SK-N-SH (cell line): ENCODE data around the gene KDSR.

Experiments
- CHD2 ChIP-seq: fragments of 150-350 bp; IDR thresholded peaks from 2 replicates; pipeline ENCODE4 v1.6.1; 2018; ENCODE audit warnings: low read length; ENCODE audit not compliant: partially characterized antibody
- EZH2phosphoT487 ChIP-seq: fragments of 200-600 bp; sonication (generic); IDR thresholded peaks from 2 replicates; pipeline ENCODE4 v1.6.1; 2017; ENCODE audit warnings: low read depth, mixed run types, mild to moderate bottlenecking, antibody characterized with exemption, moderate library complexity, borderline replicate concordance
- GABPA ChIP-seq: IDR thresholded peaks from 2 replicates; pipeline ENCODE4 v1.4.0; 2012; ENCODE audit warnings: low read depth, mild to moderate bottlenecking
- MEF2A ChIP-seq: IDR thresholded peaks from 2 replicates; pipeline ENCODE4 v1.4.0; 2012; ENCODE audit warnings: low read depth, borderline replicate concordance
- POLR2AphosphoS5 ChIP-seq: IDR thresholded peaks from 2 replicates; pipeline ENCODE4 v1.6.1; 2012; ENCODE audit warnings: low read depth, low read length
- RXRA ChIP-seq: IDR thresholded peaks from 2 replicates; pipeline ENCODE4 v1.4.0; 2012; ENCODE audit warnings: low read depth, mild to moderate bottlenecking, borderline replicate concordance
- TAF1 ChIP-seq: IDR thresholded peaks from 2 replicates; pipeline ENCODE4 v1.6.1; 2012; ENCODE audit warnings: low read depth, mild to moderate bottlenecking, low read length, moderate library complexity, borderline replicate concordance
- TF ChIP-seq, protein P1 (sequence below): fragments of 200-600 bp; sonication (generic); IDR thresholded peaks from 2 replicates; pipeline ENCODE4 v1.6.1; 2017; ENCODE audit warnings: antibody characterized with exemption, mild to moderate bottlenecking, moderate library complexity
- TF ChIP-seq, protein P2 (sequence below): IDR thresholded peaks from 2 replicates; pipeline ENCODE4; 2012

DNA sequence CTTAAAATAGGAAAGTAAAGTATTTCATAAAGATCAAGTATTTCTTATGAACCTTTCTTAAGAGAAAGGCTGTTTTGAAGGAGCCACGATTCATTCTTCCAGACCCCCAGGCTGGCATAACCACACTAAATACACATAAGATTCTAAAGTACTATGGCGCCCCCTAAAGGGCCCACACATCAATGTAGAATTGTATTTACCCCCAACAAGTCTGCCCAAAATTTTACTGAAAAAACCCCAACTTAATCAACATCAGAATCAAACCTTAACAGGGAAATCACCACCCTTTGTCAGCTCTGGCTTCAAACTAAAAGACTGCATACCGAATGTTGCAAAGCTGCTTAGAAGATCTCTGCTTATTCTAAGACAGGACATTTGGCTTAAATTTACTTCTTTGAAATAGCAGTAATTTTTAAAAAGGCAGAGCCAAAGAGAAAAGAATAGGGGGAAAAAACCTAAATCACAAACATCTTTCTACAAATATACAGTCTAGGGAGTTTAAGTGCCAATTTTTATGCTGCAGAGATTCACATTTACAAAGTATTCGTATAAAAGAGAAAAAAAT lies 27.0 kb downstream of the KDSR start:
- TF ChIP-seq, protein P1, sequence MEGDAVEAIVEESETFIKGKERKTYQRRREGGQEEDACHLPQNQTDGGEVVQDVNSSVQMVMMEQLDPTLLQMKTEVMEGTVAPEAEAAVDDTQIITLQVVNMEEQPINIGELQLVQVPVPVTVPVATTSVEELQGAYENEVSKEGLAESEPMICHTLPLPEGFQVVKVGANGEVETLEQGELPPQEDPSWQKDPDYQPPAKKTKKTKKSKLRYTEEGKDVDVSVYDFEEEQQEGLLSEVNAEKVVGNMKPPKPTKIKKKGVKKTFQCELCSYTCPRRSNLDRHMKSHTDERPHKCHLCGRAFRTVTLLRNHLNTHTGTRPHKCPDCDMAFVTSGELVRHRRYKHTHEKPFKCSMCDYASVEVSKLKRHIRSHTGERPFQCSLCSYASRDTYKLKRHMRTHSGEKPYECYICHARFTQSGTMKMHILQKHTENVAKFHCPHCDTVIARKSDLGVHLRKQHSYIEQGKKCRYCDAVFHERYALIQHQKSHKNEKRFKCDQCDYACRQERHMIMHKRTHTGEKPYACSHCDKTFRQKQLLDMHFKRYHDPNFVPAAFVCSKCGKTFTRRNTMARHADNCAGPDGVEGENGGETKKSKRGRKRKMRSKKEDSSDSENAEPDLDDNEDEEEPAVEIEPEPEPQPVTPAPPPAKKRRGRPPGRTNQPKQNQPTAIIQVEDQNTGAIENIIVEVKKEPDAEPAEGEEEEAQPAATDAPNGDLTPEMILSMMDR = peak; percentile 79
- TF ChIP-seq POLR2AphosphoS5 = no peak
- no peak for TF ChIP-seq GABPA
- TF ChIP-seq RXRA = no peak
- no peak for TF ChIP-seq CHD2
- TF ChIP-seq TAF1 = no peak
- TF ChIP-seq EZH2phosphoT487 = no peak
- TF ChIP-seq, protein P2, sequence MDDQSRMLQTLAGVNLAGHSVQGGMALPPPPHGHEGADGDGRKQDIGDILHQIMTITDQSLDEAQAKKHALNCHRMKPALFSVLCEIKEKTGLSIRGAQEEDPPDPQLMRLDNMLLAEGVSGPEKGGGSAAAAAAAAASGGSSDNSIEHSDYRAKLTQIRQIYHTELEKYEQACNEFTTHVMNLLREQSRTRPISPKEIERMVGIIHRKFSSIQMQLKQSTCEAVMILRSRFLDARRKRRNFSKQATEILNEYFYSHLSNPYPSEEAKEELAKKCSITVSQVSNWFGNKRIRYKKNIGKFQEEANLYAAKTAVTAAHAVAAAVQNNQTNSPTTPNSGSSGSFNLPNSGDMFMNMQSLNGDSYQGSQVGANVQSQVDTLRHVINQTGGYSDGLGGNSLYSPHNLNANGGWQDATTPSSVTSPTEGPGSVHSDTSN = no peak
- no peak for TF ChIP-seq MEF2A
